Common myeloid progenitor, CD34-positive (primary cell): Measurements from ENCODE around the gene EIF4EBP2.
A peak's percentile ranks its signal among the peaks of the same experiment; 100 is the strongest.

Source experiments
- CTCF ChIA-PET: fragments of 350-600 bp; sonication (Branson Sonifier 250); formaldehyde crosslinking; loops from one replicate; lab custom pipeline; 2021; ENCODE audit warnings: antibody characterized with exemption; lab: Charles Lee
- POLR2A ChIA-PET: fragments of 350-600 bp; sonication (Branson Sonifier 250); formaldehyde crosslinking; loops from one replicate; lab custom pipeline; 2021; ENCODE audit warnings: antibody characterized with exemption; lab: Charles Lee
- DNase-seq, 3 donors: peaks; one replicate each; pipeline versions ENCODE4 v3.0.0 to v3.0.0-alpha.2; 2013
- H3K27ac ChIP-seq, 2 experiments: 1 replicate in 1 of 2; 2 replicates in 1 of 2; pipeline ENCODE4 v1.7.0; 2013; ENCODE audit warnings: inconsistent platforms in 2 of 2, low read length in 2 of 2, mild to moderate bottlenecking in 2 of 2, low read depth in 1 of 2, moderate library complexity in 1 of 2; ENCODE audit not compliant: severe bottlenecking in 2 of 2, insufficient read depth in 1 of 2, poor library complexity in 1 of 2
- H3K27me3 ChIP-seq, 5 experiments: replicated peaks in 2 of 5; 1 replicate in 3 of 5; 2 replicates in 2 of 5; pipeline versions ENCODE4 v1.6.1 to v1.7.0; 2013; ENCODE audit warnings: low read length in 4 of 5, mild to moderate bottlenecking in 2 of 5, moderate library complexity in 2 of 5, inconsistent platforms in 1 of 5; ENCODE audit not compliant: insufficient read depth in 5 of 5, control insufficient read depth in 4 of 5
- H3K36me3 ChIP-seq, 4 experiments: 1 replicate in 2 of 4; 2 replicates in 2 of 4; pipeline versions ENCODE4 v1.6.1 to v1.7.0; 2013; ENCODE audit warnings: low read length in 3 of 4, control low read depth in 1 of 4, mild to moderate bottlenecking in 1 of 4; ENCODE audit not compliant: control insufficient read depth in 4 of 4, insufficient read depth in 4 of 4
- H3K4me1 ChIP-seq, 4 experiments: 1 replicate in 3 of 4; 2 replicates in 1 of 4; pipeline versions ENCODE4 v1.6.1 to v1.7.1; 2013; ENCODE audit warnings: low read length in 3 of 4, mild to moderate bottlenecking in 3 of 4, control low read depth in 1 of 4, inconsistent platforms in 1 of 4, moderate library complexity in 1 of 4; ENCODE audit not compliant: control insufficient read depth in 4 of 4, insufficient read depth in 4 of 4; ENCODE audit errors: control extremely low read depth in 1 of 4
- H3K4me3 ChIP-seq, 7 experiments: 1 replicate in 4 of 7; 2 replicates in 3 of 7; pipeline versions ENCODE4 v1.5.1 to v1.7.0; 2013; ENCODE audit warnings: mild to moderate bottlenecking in 7 of 7, low read length in 6 of 7, moderate library complexity in 6 of 7, inconsistent platforms in 2 of 7, low read depth in 2 of 7, control low read depth in 1 of 7; ENCODE audit not compliant: insufficient read depth in 4 of 7, control insufficient read depth in 1 of 7; ENCODE audit errors: extremely low read depth in 1 of 7
- H3K9me3 ChIP-seq, 5 experiments: 1 replicate in 4 of 5; 2 replicates in 1 of 5; pipeline versions ENCODE4 v1.6.1 to v1.7.1; 2013; ENCODE audit warnings: low read length in 4 of 5, mild to moderate bottlenecking in 2 of 5, inconsistent platforms in 1 of 5, low read depth in 1 of 5, moderate library complexity in 1 of 5; ENCODE audit not compliant: control insufficient read depth in 4 of 5, insufficient read depth in 2 of 5; ENCODE audit errors: control extremely low read depth in 1 of 5
- WGBS: methylation state at CpG from one replicate; pipeline ENCODE4 v1.1.5; 2013; ENCODE audit not compliant: insufficient coverage; 5-methylcytosine and 5-hydroxymethylcytosine counted together

EIF4EBP2 gene

DNA sequence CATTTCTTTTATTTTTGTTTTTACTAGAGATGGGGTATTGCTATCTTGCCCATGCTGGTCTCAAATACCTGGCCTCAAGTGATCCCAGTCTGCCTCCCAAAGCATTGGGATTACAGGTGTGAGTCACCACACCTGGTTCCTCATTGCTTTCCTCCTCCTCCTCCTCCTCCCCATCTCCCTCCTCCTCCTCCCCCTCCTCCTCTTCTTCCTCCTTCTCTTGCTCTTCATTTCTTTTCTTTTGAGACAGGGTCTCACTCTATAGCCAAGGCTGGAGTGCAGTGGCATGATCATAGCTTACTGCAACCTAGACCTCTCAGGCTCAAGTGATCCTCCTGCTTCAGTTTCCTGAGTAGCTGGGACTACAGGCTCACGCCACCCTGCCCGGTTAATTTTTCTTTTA, 43.7 kb upstream of the EIF4EBP2 start:
- peaks cover 0 to 19% (median 12%) of the 10 kb centered on the region in 4 experiments for H3K4me1 ChIP-seq
- 100% methylated on average over 2 of the region's 2 CpGs for WGBS

DNA sequence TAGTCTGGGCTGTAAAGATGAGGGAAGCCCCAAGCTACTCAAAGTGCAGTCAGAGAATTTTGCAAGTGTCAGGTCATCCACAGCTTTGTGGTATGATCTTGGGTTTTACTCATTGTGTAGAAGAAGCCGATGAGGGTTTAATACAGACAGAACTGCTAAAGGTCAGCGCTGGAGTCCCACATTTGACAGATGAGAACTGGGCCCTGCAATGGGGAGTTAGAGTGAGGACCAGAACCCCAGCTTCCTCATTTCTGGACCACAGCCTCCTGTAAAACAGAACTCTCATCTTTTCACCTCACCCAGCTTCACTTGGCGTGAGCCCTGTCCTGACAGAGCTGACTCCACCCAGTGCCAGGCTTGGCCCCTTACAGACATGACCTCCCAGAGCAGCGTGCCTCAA, 41.6 kb upstream of the EIF4EBP2 start:
- peaks cover 0 to 5% (median 0%) of the 10 kb centered on the region in 5 experiments for H3K27me3 ChIP-seq
- DNase-seq: no peak
- WGBS: 93% methylated on average over 3 of the region's 4 CpGs
- peaks cover 0 to 11% (median 7%) of the 10 kb centered on the region in 4 experiments for H3K4me1 ChIP-seq
- no peak overlapping the region for H3K4me3 ChIP-seq
- ChIA-PET POLR2A (interaction anchor here (0.6 kb wide), 1 partner anchor 21 kb away, joined by 3 read pairs; no protein-coding TSS in a partner anchor), CTCF (interaction anchor here (1.1 to 11.5 kb wide), 4 partner anchors 11 to 140 kb away, joined by 4 to 244 read pairs (median 38); no protein-coding TSS in a partner anchor)
- no peaks in the 10 kb centered on the region for H3K9me3 ChIP-seq
- no peak overlapping the region for H3K27ac ChIP-seq
- no peaks in the 10 kb centered on the region for H3K36me3 ChIP-seq

More for the DNA sequence above, 43.7 kb upstream of the EIF4EBP2 start:
- Histone ChIP-seq H3K36me3 (no peaks in the 10 kb centered on the region), H3K9me3 (no peaks in the 10 kb centered on the region), H3K4me3 (no peak overlapping the region), H3K27me3 (peaks cover 0 to 5% (median 0%) of the 10 kb centered on the region in 5 experiments), H3K27ac (no peak overlapping the region)
- ChIA-PET CTCF (interaction anchor here (0.8 to 11.5 kb wide), 4 partner anchors 9 to 138 kb away, joined by 3 to 244 read pairs (median 38); no protein-coding TSS in a partner anchor), POLR2A (interaction anchor here (0.7 kb wide), 1 partner anchor 28 kb away, joined by 4 read pairs; no protein-coding TSS in a partner anchor)
- DNase-seq: no peak

DNA sequence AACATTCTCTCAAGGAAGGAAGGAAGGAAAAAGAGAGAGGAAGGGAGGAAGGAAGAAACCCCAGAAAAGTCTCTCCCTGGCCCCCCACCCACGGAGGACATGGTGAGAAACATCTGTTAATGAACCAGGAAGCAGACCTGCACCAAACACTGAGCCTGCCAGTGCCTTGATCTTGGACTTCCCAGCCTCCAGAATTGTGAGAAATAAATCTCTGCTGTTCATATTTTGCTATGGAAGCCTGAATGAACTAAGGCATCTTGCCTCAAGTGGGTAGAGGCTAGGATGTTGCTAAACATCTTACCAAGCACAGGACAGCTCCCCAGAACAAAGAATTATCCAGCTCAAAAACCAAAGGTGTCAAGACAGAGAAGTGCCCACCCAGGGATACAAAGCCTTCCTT, 40.7 kb upstream of the EIF4EBP2 start:
- H3K27ac ChIP-seq: no peak overlapping the region
- POLR2A ChIA-PET: interaction anchor here (0.6 kb wide), 1 partner anchor 1009 kb away, joined by 6 read pairs; no protein-coding TSS in a partner anchor
- CTCF ChIA-PET: interaction anchor here (0.6 to 11.5 kb wide), 20 partner anchors 11 to 166 kb away, joined by 3 to 244 read pairs (median 8); partner anchors contain the start of gene PPA1

DNA sequence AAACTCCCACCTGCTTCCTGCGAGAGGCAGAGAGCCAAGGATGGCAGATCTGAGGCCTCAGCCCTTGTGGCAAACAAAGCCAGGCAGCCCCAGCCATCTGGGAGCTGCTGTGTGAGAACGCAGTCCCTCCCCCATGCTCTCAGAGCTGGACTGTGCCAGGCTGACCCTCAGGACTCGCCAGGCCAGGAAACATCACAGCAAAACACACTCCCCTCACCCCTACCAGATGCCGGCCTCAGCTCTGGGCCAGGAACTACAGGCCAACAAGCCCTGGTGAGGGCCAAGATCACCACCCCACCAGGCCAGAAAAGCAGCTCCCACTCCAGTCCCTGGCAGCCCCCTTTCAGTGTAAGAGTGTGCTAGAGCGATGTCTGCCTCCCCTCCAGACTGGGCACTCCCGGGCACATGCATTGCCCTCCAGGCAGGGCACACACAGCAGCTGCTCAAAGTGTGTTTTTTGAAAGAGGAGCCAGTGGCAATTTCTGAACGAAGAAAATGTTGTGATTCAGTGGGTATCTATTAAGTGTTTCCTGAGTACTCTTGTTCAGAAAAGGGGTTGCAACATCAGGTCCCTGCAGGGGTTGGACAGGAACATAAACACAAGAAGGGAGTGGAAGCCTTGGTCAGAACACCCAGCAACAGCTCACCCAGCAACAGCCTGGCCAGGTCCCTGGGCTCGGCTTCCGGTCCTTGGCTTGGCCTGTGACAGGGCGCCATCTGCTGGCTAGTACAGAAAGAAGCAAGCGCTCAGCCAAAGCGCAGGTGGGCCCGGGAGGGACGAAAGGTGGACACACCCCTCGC, 39.8 kb upstream of the EIF4EBP2 start:
- H3K4me3 ChIP-seq: peak overlapping the region in 1 of 7 experiments; percentile 60

More for the DNA sequence above, 40.7 kb upstream of the EIF4EBP2 start:
- no peak for DNase-seq
- Histone ChIP-seq H3K36me3 (no peaks in the 10 kb centered on the region), H3K4me1 (peaks cover 0 to 11% (median 7%) of the 10 kb centered on the region in 4 experiments), H3K9me3 (no peaks in the 10 kb centered on the region), H3K4me3 (no peak overlapping the region), H3K27me3 (peaks cover 0 to 5% (median 0%) of the 10 kb centered on the region in 5 experiments)
- WGBS: 86% methylated on average over 1 of the region's 1 CpG

DNA sequence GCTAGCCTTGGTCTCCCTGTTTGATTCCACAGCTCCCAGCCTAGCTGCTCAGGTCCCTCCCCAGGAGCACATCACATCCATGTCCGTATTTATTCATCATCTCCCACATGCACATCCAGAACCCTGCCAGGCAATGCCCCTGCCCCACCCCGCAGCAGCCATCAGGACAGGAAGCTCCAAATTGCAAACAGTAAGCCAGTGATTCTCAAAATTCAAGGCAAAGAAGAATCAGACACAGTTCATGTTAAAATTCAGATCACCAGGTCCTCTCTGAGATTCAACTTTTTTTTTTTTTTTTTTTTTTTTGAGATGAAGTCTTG, 39.2 kb upstream of the EIF4EBP2 start:
- 67% methylated on average over 1 of the region's 2 CpGs for WGBS
- ChIA-PET CTCF (interaction anchor here (0.7 to 11.5 kb wide), 31 partner anchors 9 to 247 kb away, joined by 3 to 244 read pairs (median 7); partner anchors contain the start of gene PPA1), POLR2A (no interaction called here)
- DNase-seq: no peak
- H3K36me3 ChIP-seq: no peaks in the 10 kb centered on the region
- no peak overlapping the region for H3K27ac ChIP-seq
- peak overlapping the region in 1 of 7 experiments; percentile 60 for H3K4me3 ChIP-seq
- H3K9me3 ChIP-seq: no peaks in the 10 kb centered on the region
- H3K4me1 ChIP-seq: peaks cover 0 to 11% (median 7%) of the 10 kb centered on the region in 4 experiments
- H3K27me3 ChIP-seq: peaks cover 0 to 2% (median 0%) of the 10 kb centered on the region in 5 experiments

More for the DNA sequence above, 39.8 kb upstream of the EIF4EBP2 start:
- Histone ChIP-seq H3K36me3 (no peaks in the 10 kb centered on the region), H3K27me3 (peaks cover 0 to 5% (median 0%) of the 10 kb centered on the region in 5 experiments), H3K27ac (no peak overlapping the region), H3K4me1 (peaks cover 0 to 11% (median 7%) of the 10 kb centered on the region in 4 experiments), H3K9me3 (no peaks in the 10 kb centered on the region)
- peak; percentile 74 to 85 (median 84) for DNase-seq
- 37% methylated on average over 13 of the region's 15 CpGs for WGBS
- CTCF ChIA-PET: interaction anchor here (0.7 to 11.5 kb wide), 37 partner anchors 10 to 247 kb away, joined by 3 to 244 read pairs (median 5); partner anchors contain the start of gene PPA1
- POLR2A ChIA-PET: no interaction called here

DNA sequence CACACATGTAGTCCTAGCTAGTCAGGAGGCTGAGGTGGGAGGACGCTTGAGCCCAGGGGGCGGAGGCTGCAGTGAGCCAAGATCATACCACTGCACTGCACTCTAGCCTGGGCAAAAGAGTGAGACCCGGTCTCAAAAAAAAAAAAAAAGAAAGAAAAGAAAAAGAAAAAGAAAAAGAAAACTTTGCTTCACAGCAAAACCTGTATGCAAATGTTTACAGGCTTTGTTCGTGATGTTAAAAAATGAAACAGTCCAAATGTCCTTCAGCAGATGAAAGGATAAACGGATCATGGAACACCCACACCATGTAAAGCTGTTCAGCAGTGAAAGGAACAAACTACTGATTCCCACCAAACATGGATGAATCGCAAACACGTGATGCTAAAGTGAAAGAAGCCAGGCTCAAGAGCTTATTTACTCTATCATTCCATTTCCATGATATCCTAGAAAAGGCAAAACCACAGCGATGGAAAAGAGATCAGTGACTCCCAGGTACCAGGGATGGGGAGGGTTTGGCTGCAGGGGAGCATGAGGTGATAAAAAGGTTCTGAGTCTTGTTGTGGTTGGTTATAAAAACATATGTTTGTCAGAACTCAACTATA, 36.6 kb upstream of the EIF4EBP2 start:
- POLR2A ChIA-PET: no interaction called here

More for the DNA sequence above, 36.6 kb upstream of the EIF4EBP2 start:
- H3K27ac ChIP-seq: no peak overlapping the region
- H3K4me1 ChIP-seq: peaks cover 0 to 11% (median 7%) of the 10 kb centered on the region in 4 experiments
- no peak for DNase-seq
- WGBS: 95% methylated on average over 5 of the region's 8 CpGs
- H3K36me3 ChIP-seq: peaks cover 0 to 5% (median 0%) of the 10 kb centered on the region in 4 experiments
- H3K9me3 ChIP-seq: no peaks in the 10 kb centered on the region
- CTCF ChIA-PET: interaction anchor here (1.0 to 11.5 kb wide), 5 partner anchors 17 to 145 kb away, joined by 3 to 244 read pairs (median 5); no protein-coding TSS in a partner anchor
- no peak overlapping the region for H3K4me3 ChIP-seq
- no peaks in the 10 kb centered on the region for H3K27me3 ChIP-seq
